Measurements from ENCODE around the gene MPST. TPM values are rescaled to one million over a fixed set of nuclear protein-coding genes. Genes with fewer than 3 reads are reported as not detected.

Gene MPST
- total RNA-seq, 1 experiment from 2014 or later = 31.4 TPM

- CTCF ChIA-PET = interaction anchor here (0.6 kb wide), 2 partner anchors 23 to 73 kb away, joined by 3 to 9 read pairs; no protein-coding TSS in a partner anchor
- TF ChIP-seq POLR2AphosphoS5 (IDR thresholded peaks at IDR 0.05; ENCODE audit: low read depth, low read length) (no peak), REST (IDR thresholded peaks at IDR 0.05; ENCODE audit: insufficient read depth in 1 of 2, low read depth in 2 of 2, low read length in 1 of 2) (no peak), SIN3A (IDR thresholded peaks at IDR 0.05; ENCODE audit: borderline replicate concordance, insufficient read depth, low read depth, low read length) (no peak), CTCF (IDR thresholded peaks at IDR 0.05) (no peak), TCF7L2 (IDR thresholded peaks at IDR 0.05; ENCODE audit: low read depth, low read length) (no peak)
- BruUV-seq (replicated peaks) = no TSS peak
- Histone ChIP-seq H3K27ac (ENCODE audit: low read length) (no peak overlapping the region), H3K4me3 (ENCODE audit: low read depth in 2 of 2, low read length in 2 of 2) (no peak overlapping the region), H3K4me1 (ENCODE audit: control insufficient read depth, insufficient read depth, low read length) (no peaks in the 10 kb centered on the region), H3K9me3 (ENCODE audit: control insufficient read depth, insufficient read depth, low read depth, low read length) (no peaks in the 10 kb centered on the region), H3K36me3 (ENCODE audit: control insufficient read depth, insufficient read depth, low read length) (no peaks in the 10 kb centered on the region; the same call in 1 of the 2 replicates), H3K27me3 (ENCODE audit: control insufficient read depth, insufficient read depth, low read length) (no peaks in the 10 kb centered on the region)
- intact Hi-C loops (cut with micrococcal nuclease; ENCODE audit: unreplicated experiment) = no loop called here
- ATAC-seq (no peak), DNase-seq (ENCODE audit: low read depth, low spot score) (no peak)
- in situ Hi-C loops (cut with HindIII; ENCODE audit: low pct_unique_long_range_greater_than_20kb, low sequenced_read_pairs) = no loop called here
- POLR2A ChIA-PET = no interaction called here
These were observed 31.4 kb downstream of the MPST start for GRCh38 chr22:37050913-37051312.

DNA sequence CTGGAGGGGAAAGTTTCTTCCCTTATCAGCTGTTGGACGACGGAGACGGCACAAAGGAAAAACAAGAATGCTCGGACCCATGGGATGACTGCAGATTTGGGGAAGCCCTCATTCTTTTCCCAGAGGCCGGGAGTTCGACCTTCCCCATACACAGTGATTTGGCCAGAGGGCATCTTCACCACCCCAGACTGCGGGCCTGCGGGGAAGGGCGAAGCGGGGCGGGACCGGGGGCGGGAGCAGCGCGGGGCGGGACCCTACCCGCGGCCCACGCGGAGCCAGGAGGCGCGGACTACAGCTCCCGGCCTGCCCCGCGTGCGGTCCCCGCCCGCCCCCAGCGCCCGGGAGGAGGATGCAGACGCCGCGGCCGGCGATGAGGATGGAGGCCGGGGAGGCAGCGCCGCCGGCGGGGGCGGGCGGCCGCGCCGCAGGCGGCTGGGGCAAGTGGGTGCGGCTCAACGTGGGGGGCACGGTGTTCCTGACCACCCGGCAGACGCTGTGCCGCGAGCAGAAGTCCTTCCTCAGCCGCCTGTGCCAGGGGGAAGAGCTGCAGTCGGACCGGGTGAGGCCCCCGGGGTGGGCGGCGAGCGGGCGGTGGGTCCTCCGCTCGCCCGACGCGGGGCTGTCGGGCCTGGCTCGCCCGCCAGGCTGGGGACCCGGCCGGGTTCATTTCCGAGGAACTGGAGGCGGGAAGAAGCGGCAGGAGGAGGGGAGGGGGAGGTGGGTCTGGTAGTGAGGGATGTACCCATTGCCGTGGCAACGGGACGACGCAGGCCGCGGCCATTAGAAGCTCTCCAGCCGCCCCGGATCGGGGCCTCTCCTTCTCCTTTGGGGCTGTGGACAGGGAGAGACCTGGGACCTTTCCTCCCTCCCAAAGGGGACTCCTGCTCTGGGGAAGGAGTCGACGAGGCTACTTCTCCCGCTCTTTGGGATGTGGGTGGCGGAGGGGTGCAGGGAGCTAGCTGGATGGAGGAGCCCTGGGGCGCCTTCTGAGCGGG, 32.1 kb downstream of the MPST start, which contains the start of gene KCTD17:
Gene KCTD17, plus strand, starts transcription at position 352 of the 995 bp plus-strand sequence. Its CDS starts 19 bp downstream, at position 371.
- no TSS peak for BruUV-seq (replicated peaks)
- DNase-seq (ENCODE audit: low read depth, low spot score) (no peak), ATAC-seq (peak; percentile 99)
- peak within 1 kb of the TSS; percentile 56 to 61 for H3K4me3 ChIP-seq (ENCODE audit: low read depth in 2 of 2, low read length in 2 of 2)
- intact Hi-C loops (cut with micrococcal nuclease; ENCODE audit: unreplicated experiment) = no loop called here
- TF ChIP-seq CTCF (IDR thresholded peaks at IDR 0.05) = no peak
- TF ChIP-seq POLR2AphosphoS5 (IDR thresholded peaks at IDR 0.05; ENCODE audit: low read depth, low read length) = no peak
- TF ChIP-seq TCF7L2 (IDR thresholded peaks at IDR 0.05; ENCODE audit: low read depth, low read length) = no peak
- TF ChIP-seq SIN3A (IDR thresholded peaks at IDR 0.05; ENCODE audit: borderline replicate concordance, insufficient read depth, low read depth, low read length) = no peak
- TF ChIP-seq REST (IDR thresholded peaks at IDR 0.05; ENCODE audit: insufficient read depth in 1 of 2, low read depth in 2 of 2, low read length in 1 of 2) = no peak
- H3K27me3 ChIP-seq (ENCODE audit: control insufficient read depth, insufficient read depth, low read length) = no peaks in the 10 kb centered on the region
- no peaks in the 10 kb centered on the region; the same call in 1 of the 2 replicates for H3K36me3 ChIP-seq (ENCODE audit: control insufficient read depth, insufficient read depth, low read length)
- in situ Hi-C loops (cut with HindIII; ENCODE audit: low pct_unique_long_range_greater_than_20kb, low sequenced_read_pairs) = no loop called here
- 0 out of 2 replicates have a peak within 1 kb of the TSS, but pooled peaks have one; percentile 39 for H3K27ac ChIP-seq (ENCODE audit: low read length)
- no peaks in the 10 kb centered on the region for H3K4me1 ChIP-seq (ENCODE audit: control insufficient read depth, insufficient read depth, low read length)
- no peaks in the 10 kb centered on the region for H3K9me3 ChIP-seq (ENCODE audit: control insufficient read depth, insufficient read depth, low read depth, low read length)
- CTCF ChIA-PET = interaction anchor here (0.6 kb wide), 2 partner anchors 23 to 74 kb away, joined by 3 to 9 read pairs; no protein-coding TSS in a partner anchor
- POLR2A ChIA-PET = no interaction called here

Data from Panc1 (cell line).